Epithelial cell of proximal tubule (primary cell): Measurements from ENCODE around the gene PABPN1L. TPM values are rescaled to one million over a fixed set of nuclear protein-coding genes. Genes with fewer than 3 reads are reported as not detected.

ENCODE experiments used
- DNase-seq: peaks from one replicate; pipeline ENCODE4 v3.0.0-alpha.2; 2011; ENCODE audit warnings: low read depth
- H3K4me3 ChIP-seq: 2 replicates; pipeline ENCODE4 v1.5.1; 2011; ENCODE audit warnings: low read depth, mild to moderate bottlenecking, low read length
- CTCF ChIP-seq: conservative IDR thresholded peaks from 2 replicates; pipeline ENCODE4 v1.5.1; 2012; ENCODE audit warnings: low read depth, mild to moderate bottlenecking, low read length
- total RNA-seq: library from RNA; depleted of rRNA; stranded (reverse); fragments of >200 nt; gene quantifications from 2 replicates; pipeline ENCODE4 v1.2.3, GENCODE V29; 2015

Gene PABPN1L
- total RNA-seq, 1 donor from 2014 or later = not detected

GRCh38 chr16:88836791-88837190 lies 29.7 kb downstream of the PABPN1L start:
- no peak for TF ChIP-seq CTCF
- no peak overlapping the region for H3K4me3 ChIP-seq
- no peak for DNase-seq

GRCh38 chr16:88835818-88836217 lies 30.6 kb downstream of the PABPN1L start:
- no peak for TF ChIP-seq CTCF
- no peak for DNase-seq
- H3K4me3 ChIP-seq = no peak overlapping the region

DNA sequence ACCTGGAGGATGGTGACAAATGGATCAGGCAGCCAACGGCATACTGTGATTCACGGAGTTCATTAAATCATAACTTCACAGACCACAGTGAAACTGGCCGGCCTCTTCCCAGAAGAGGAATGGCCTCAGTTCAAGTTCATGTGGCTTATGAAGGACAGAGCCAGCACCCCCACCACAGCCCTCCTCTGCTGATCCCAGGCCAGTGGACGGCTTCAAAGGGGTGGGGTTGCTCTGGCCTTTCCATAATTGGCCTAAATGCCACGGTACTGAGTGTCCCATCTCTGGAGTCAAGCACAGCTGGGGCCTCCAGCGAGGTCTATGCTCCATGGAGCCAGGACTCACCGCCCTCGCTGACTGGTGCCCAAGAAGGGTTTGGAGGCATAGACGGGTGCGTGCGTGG lies 31.1 kb downstream of the PABPN1L start:
- no peak overlapping the region for H3K4me3 ChIP-seq

DNA sequence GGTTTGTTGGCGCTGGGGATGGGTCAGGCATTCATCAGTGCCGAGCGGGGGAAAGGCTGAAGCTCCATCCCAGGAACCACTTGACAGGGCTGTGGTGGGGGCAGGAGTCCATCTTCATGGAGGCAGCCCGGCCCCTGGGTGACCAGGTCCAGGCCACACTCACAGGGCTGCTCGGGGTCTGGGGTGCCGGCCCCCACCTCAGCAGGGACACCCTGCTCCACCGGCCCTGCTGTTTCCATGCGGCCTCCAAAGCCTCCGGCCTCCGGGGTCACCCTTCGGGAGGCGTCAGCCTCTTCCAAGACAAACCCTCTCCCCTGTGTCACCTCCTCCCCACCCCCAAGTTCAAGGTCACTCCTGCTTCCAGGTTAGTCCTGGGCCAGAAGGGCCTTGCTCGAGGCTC lies 31.8 kb downstream of the PABPN1L start:
- DNase-seq = no peak
- H3K4me3 ChIP-seq = no peak overlapping the region
- no peak for TF ChIP-seq CTCF

More for the DNA sequence above, 31.1 kb downstream of the PABPN1L start:
- DNase-seq = no peak
- TF ChIP-seq CTCF = no peak

GRCh38 chr16:88833086-88833485 lies 33.4 kb downstream of the PABPN1L start:
- H3K4me3 ChIP-seq = no peak overlapping the region
- TF ChIP-seq CTCF = no peak
- DNase-seq = no peak

DNA sequence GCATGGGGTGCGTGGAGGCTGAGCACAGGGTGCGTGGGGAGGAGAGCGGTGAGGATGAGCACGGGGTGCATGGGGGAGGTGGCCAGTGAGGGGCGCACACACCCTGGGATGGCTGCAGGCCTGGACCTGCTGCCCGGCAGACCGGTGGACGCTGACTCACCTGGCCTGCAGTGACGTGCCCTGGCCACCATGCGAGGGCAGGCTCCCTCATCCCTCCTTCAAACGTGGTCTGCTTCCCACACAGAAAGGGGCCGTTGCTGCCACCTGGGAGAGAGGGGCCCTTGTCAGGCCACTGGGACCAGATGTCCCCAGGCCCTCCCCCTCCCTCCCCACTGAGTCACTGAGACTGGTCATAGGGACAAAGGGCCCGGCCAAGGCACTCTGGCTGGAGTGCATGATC lies 34.6 kb downstream of the PABPN1L start:
- DNase-seq = no peak
- H3K4me3 ChIP-seq = no peak overlapping the region
- TF ChIP-seq CTCF = no peak

GRCh38 chr16:88830783-88831182 lies 35.7 kb downstream of the PABPN1L start:
- no peak overlapping the region for H3K4me3 ChIP-seq
- DNase-seq = no peak
- TF ChIP-seq CTCF = no peak
